Aortic smooth muscle cell (primary cell): ENCODE results near the gene DLL1. TPM values are rescaled to one million over a fixed set of nuclear protein-coding genes. Genes with fewer than 3 reads are reported as not detected.

Experiments used
- total RNA-seq: library from RNA; depleted of rRNA; stranded (reverse); fragments of >200 nt; gene quantifications from 2 replicates; pipeline ENCODE4 v1.2.3, GENCODE V29; 2014

DLL1 gene
- total RNA-seq, result 1.3 and 1.6 TPM in 2 replicates

GRCh38 chr6:170290296-170291128 is at the start of gene DLL1:
Gene DLL1, minus strand, starts transcription at chr6:170291078. Its CDS starts 939 bp downstream, at chr6:170290139.

GRCh38 chr6:170306324-170307079 is 15.6 kb upstream of the DLL1 start, which contains the start of gene FAM120B:
Gene FAM120B, plus strand, starts transcription at chr6:170306758. Its CDS starts 10,633 bp downstream, at chr6:170317391.

Other genes with a start within 250 kb of the DLL1 start
- 14.5 and 16.5 TPM in 2 replicates for gene FAM120B, start 15.7 kb upstream of the DLL1 start, total RNA-seq